Activated naive CD4-positive, alpha-beta T cell (primary cell): ENCODE results near the gene TFR2.

Source experiments
- DNase-seq, 4 experiments: peaks; one replicate each; lab custom pipeline; 2025; lab: John Stamatoyannopoulos, UW

TFR2 gene

GRCh38 chr7:100612730-100613390, 28.5 kb downstream of the TFR2 start:
- no peak for DNase-seq

GRCh38 chr7:100611983-100612729, 29.2 kb downstream of the TFR2 start, which contains the start of gene MOSPD3:
Gene MOSPD3, plus strand, starts transcription at chr7:100612540. Its CDS starts 252 bp downstream, at chr7:100612792.
- peak; percentile 91 to 97 (median 93) for DNase-seq

- DNase-seq = no peak
These were observed 31.4 kb downstream of the TFR2 start for GRCh38 chr7:100609958-100610357.

- DNase-seq = no peak
These were observed 34.2 kb downstream of the TFR2 start for GRCh38 chr7:100607111-100607510.

- no peak for DNase-seq
These were observed 35.0 kb downstream of the TFR2 start for GRCh38 chr7:100606313-100606712.

- DNase-seq = peak in 1 of 4 experiments; percentile 27
These were observed 36.1 kb downstream of the TFR2 start for GRCh38 chr7:100604976-100605911.

- peak in 3 of 4 experiments; percentile 21 to 73 (median 59) for DNase-seq
These were observed 37.0 kb downstream of the TFR2 start for GRCh38 chr7:100604028-100604975.

GRCh38 chr7:100603726-100604027, 37.7 kb downstream of the TFR2 start:
- no peak for DNase-seq

GRCh38 chr7:100602889-100603725, 38.2 kb downstream of the TFR2 start:
- no peak for DNase-seq

- no peak for DNase-seq
These were observed 40.7 kb downstream of the TFR2 start for GRCh38 chr7:100600730-100601038.

- no peak for DNase-seq
These were observed 41.2 kb downstream of the TFR2 start for GRCh38 chr7:100599911-100600729.

GRCh38 chr7:100598425-100598824, 42.9 kb downstream of the TFR2 start:
- no peak for DNase-seq

GRCh38 chr7:100595188-100595587, 46.2 kb downstream of the TFR2 start:
- no peak for DNase-seq

GRCh38 chr7:100591596-100591995, 49.8 kb downstream of the TFR2 start:
- no peak for DNase-seq

GRCh38 chr7:100590077-100590737, 51.1 kb downstream of the TFR2 start:
- no peak for DNase-seq

GRCh38 chr7:100589341-100589947, 51.9 kb downstream of the TFR2 start:
- no peak for DNase-seq

- DNase-seq = no peak
These were observed 52.9 kb downstream of the TFR2 start for GRCh38 chr7:100588438-100588837.

GRCh38 chr7:100586266-100587025, 54.9 kb downstream of the TFR2 start, which contains the start of gene FBXO24:
Gene FBXO24, plus strand, starts transcription at chr7:100586328. Its CDS starts 298 bp downstream, at chr7:100586626.
- peak; percentile 93 to 100 (median 98) for DNase-seq
